Muscle layer of duodenum (tissue), 2 donors: ENCODE measurements around the gene FAM131B.

Experiments used
- H3K27ac ChIP-seq: one replicate; pipeline ENCODE4 v1.7.0; 2013; ENCODE audit warnings: mild to moderate bottlenecking, low read length
- H3K27me3 ChIP-seq: one replicate; pipeline ENCODE4 v1.7.0; 2013; ENCODE audit warnings: low read depth, mild to moderate bottlenecking, control low read depth, low read length
- H3K36me3 ChIP-seq, 2 donors: one replicate each; pipeline ENCODE4 v1.7.0; 2013; ENCODE audit warnings: low read length in 2 of 2, control low read depth in 1 of 2, mild to moderate bottlenecking in 1 of 2; ENCODE audit not compliant: insufficient read depth in 2 of 2, control insufficient read depth in 1 of 2
- H3K4me1 ChIP-seq, 2 donors: one replicate each; pipeline ENCODE4 v1.7.0; 2013; ENCODE audit warnings: low read length in 2 of 2, mild to moderate bottlenecking in 2 of 2, control low read depth in 1 of 2, moderate library complexity in 1 of 2; ENCODE audit not compliant: insufficient read depth in 2 of 2, control insufficient read depth in 1 of 2
- H3K4me3 ChIP-seq, 2 donors: one replicate each; pipeline ENCODE4 v1.7.0; 2013; ENCODE audit warnings: low read length in 2 of 2, low read depth in 1 of 2, mild to moderate bottlenecking in 1 of 2
- H3K9me3 ChIP-seq, 2 donors: one replicate each; pipeline ENCODE4 v1.7.0; 2013; ENCODE audit warnings: low read length in 2 of 2, control low read depth in 1 of 2, mild to moderate bottlenecking in 1 of 2; ENCODE audit not compliant: control insufficient read depth in 1 of 2
- donor health status: healthy.

Gene FAM131B

DNA sequence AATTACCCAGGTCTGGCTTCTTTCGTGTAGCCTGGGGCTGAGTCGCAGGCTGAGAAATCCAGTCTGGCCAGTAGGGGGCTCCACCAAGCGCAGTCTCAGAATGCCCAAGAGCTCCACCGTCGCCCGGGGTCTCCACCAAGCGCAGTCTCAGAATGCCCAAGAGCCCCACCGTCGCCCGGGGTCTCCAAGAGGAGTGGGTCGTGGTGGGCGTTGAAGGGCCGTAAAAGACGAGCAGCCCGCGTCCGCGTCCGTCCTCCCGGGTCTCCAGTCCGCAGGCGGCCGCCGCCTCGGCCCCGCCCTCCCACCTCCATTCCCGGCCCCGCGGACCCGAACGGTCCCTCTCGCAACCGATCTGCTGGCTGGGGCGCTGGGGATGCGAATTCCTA lies 17.7 kb upstream of the FAM131B start:
- Histone ChIP-seq H3K4me3 (peak overlapping the region; percentile 78 to 84), H3K4me1 (peaks cover 27 to 39% of the 10 kb centered on the region in 2 donors), H3K9me3 (no peaks in the 10 kb centered on the region), H3K36me3 (peaks cover 8 to 12% of the 10 kb centered on the region in 2 donors), H3K27me3 (no peaks in the 10 kb centered on the region), H3K27ac (peak overlapping the region; percentile 95)

DNA sequence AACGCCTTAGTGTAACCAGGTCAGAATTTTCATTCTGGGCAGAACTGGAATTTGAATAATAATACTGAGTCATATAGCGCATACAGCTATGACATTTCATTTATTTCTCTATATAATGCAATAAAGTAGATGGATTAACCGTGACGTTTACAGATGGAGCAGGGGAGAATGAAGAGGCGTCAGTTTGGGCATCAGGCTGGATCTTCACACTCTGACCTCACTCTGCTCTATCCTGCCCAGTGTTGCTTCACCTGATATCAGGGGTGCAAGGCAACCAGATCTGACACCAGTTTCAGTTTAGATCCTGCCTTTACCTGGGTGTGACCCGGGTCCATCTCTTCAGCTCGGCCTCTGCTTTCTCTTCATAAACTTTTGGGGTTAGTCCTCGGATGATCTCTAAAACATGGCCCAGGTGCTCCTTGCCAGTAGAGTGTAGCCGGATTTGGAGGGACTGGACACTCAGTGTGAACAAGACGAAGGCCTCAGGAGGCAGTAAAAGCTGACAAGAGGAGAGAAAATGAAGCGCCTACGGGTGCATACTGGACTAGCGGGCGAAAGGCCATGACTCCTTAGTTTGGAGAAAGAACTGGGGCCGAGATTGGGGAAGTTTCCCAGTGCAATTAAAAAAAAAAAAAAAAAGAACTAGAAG lies 17.2 kb upstream of the FAM131B start:
- peaks cover 4 to 12% of the 10 kb centered on the region in 2 donors for H3K36me3 ChIP-seq
- H3K4me1 ChIP-seq: peaks cover 23 to 34% of the 10 kb centered on the region in 2 donors
- H3K27me3 ChIP-seq: no peaks in the 10 kb centered on the region
- peak overlapping the region; percentile 95 for H3K27ac ChIP-seq
- peak overlapping the region; percentile 78 to 84 for H3K4me3 ChIP-seq
- no peaks in the 10 kb centered on the region for H3K9me3 ChIP-seq

- H3K27ac ChIP-seq: no peak overlapping the region
- peaks cover 9 to 12% of the 10 kb centered on the region in 2 donors for H3K4me1 ChIP-seq
- H3K36me3 ChIP-seq: peaks cover 0 to 7% of the 10 kb centered on the region in 2 donors
- H3K9me3 ChIP-seq: no peaks in the 10 kb centered on the region
- H3K27me3 ChIP-seq: no peaks in the 10 kb centered on the region
- H3K4me3 ChIP-seq: no peak overlapping the region
These were observed 13.9 kb upstream of the FAM131B start for GRCh38 chr7:143376396-143376795.

- H3K27me3 ChIP-seq: no peaks in the 10 kb centered on the region
- H3K27ac ChIP-seq: peak overlapping the region; percentile 1
- no peaks in the 10 kb centered on the region for H3K9me3 ChIP-seq
- H3K4me3 ChIP-seq: no peak overlapping the region
- H3K4me1 ChIP-seq: peaks cover 9 to 12% of the 10 kb centered on the region in 2 donors
- H3K36me3 ChIP-seq: peaks cover 0 to 4% of the 10 kb centered on the region in 2 donors
These were observed 13.0 kb upstream of the FAM131B start for GRCh38 chr7:143375298-143376034.

- Histone ChIP-seq H3K4me1 (peaks cover 6 to 8% of the 10 kb centered on the region in 2 donors), H3K4me3 (no peak overlapping the region), H3K27ac (no peak overlapping the region), H3K36me3 (no peaks in the 10 kb centered on the region), H3K9me3 (no peaks in the 10 kb centered on the region), H3K27me3 (no peaks in the 10 kb centered on the region)
These were observed 12.0 kb upstream of the FAM131B start for GRCh38 chr7:143374561-143374960.

DNA sequence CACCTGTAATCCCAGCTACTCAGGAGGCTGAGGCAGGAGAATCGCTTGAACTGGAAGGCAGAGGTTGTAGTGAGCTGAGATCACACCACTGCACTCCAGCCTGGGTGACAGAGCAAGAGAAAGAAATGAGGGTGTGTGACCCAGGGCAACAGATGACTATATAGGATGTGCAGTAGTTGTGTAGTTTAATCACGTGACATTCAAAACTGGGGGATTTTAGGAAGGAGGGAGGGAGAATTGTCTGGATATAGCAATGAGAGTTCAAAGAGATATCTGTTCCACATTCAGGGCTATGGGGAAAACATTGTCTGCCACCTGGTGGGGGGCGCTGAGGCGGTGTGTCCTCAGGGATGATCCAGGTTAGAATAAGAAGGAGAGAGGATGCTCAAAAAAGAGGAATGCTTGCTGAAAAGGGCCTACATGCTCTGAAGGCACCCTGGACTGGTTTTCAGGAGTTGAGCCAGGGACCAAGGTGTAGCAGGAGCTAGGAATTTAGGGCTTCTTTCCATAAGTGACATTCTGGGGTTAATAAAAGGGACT lies 10.8 kb upstream of the FAM131B start:
- no peak overlapping the region for H3K4me3 ChIP-seq
- no peaks in the 10 kb centered on the region for H3K27me3 ChIP-seq
- no peaks in the 10 kb centered on the region for H3K4me1 ChIP-seq
- H3K27ac ChIP-seq: no peak overlapping the region
- H3K36me3 ChIP-seq: no peaks in the 10 kb centered on the region
- no peaks in the 10 kb centered on the region for H3K9me3 ChIP-seq

DNA sequence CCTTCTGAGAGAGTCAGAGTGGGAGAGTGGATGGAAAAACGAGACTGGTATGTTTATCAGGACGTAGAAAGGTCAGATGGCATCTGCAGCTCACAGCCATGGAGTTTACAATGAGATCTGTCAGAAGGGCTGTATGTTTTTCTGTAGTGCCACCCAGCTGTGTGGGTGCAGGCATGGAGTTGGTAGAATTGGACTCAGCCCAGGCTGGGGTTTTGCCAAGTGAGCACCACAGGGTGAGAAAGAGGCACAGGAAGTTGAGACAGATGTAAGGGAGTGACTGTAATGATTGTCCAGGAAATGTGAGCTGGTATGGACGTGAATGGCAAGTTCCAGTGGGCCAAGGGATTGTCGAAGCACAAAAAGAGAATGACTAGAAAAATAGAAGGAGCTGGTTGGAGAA lies 9.6 kb upstream of the FAM131B start:
- Histone ChIP-seq H3K9me3 (no peaks in the 10 kb centered on the region), H3K36me3 (no peaks in the 10 kb centered on the region), H3K4me3 (no peak overlapping the region), H3K4me1 (no peaks in the 10 kb centered on the region), H3K27ac (no peak overlapping the region), H3K27me3 (no peaks in the 10 kb centered on the region)

- Histone ChIP-seq H3K9me3 (no peaks in the 10 kb centered on the region), H3K4me1 (no peaks in the 10 kb centered on the region), H3K27ac (no peak overlapping the region), H3K36me3 (no peaks in the 10 kb centered on the region), H3K4me3 (no peak overlapping the region), H3K27me3 (no peaks in the 10 kb centered on the region)
These were observed 7.5 kb upstream of the FAM131B start for GRCh38 chr7:143369678-143370651.

DNA sequence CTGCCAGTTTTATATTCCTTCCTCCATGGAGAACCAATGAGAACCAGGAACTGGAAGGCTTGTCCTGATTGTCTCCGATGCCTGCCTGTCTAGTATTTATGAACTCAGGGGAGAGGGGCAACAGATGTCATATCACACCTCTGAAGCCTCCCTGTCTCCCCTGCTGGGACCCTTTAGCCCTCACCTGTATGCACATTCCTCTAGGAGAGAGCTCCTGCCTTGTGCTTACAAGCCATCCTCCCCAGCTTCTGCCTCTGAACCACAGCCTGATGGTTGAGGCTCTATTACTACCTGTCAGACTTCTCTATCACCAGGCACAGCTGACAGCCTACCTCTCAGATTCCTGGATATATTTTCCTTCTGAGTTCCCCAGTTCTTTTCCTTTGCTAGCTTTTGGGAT lies 5.9 kb upstream of the FAM131B start:
- Histone ChIP-seq H3K27me3 (peaks cover 5% of the 10 kb centered on the region), H3K4me1 (no peaks in the 10 kb centered on the region), H3K4me3 (no peak overlapping the region), H3K36me3 (no peaks in the 10 kb centered on the region), H3K27ac (peak overlapping the region; percentile 32), H3K9me3 (no peaks in the 10 kb centered on the region)

GRCh38 chr7:143367972-143368371 lies 5.5 kb upstream of the FAM131B start:
- Histone ChIP-seq H3K4me3 (no peak overlapping the region), H3K27me3 (peaks cover 9% of the 10 kb centered on the region), H3K4me1 (no peaks in the 10 kb centered on the region), H3K27ac (peak overlapping the region; percentile 32), H3K36me3 (no peaks in the 10 kb centered on the region), H3K9me3 (no peaks in the 10 kb centered on the region)
